Measurements from ENCODE around the gene CHKB.

Gene CHKB

GRCh38 chr22:50570861-50571260 lies 11.8 kb downstream of the CHKB start:
- TF ChIP-seq, protein P1, sequence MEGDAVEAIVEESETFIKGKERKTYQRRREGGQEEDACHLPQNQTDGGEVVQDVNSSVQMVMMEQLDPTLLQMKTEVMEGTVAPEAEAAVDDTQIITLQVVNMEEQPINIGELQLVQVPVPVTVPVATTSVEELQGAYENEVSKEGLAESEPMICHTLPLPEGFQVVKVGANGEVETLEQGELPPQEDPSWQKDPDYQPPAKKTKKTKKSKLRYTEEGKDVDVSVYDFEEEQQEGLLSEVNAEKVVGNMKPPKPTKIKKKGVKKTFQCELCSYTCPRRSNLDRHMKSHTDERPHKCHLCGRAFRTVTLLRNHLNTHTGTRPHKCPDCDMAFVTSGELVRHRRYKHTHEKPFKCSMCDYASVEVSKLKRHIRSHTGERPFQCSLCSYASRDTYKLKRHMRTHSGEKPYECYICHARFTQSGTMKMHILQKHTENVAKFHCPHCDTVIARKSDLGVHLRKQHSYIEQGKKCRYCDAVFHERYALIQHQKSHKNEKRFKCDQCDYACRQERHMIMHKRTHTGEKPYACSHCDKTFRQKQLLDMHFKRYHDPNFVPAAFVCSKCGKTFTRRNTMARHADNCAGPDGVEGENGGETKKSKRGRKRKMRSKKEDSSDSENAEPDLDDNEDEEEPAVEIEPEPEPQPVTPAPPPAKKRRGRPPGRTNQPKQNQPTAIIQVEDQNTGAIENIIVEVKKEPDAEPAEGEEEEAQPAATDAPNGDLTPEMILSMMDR (IDR thresholded peaks at IDR 0.05) = no peak
- Mint-ChIP-seq H3K27ac (no peak overlapping the region), H3K4me3 (no peak overlapping the region), H3K27me3 (ENCODE audit: low read depth, poor library complexity) (peaks cover 9% of the 10 kb centered on the region), H3K9me3 (no peaks in the 10 kb centered on the region), H3K36me3 (ENCODE audit: low read depth) (peaks cover 35% of the 10 kb centered on the region), H3K4me1 (no peaks in the 10 kb centered on the region)
- no peak for DNase-seq

DNA sequence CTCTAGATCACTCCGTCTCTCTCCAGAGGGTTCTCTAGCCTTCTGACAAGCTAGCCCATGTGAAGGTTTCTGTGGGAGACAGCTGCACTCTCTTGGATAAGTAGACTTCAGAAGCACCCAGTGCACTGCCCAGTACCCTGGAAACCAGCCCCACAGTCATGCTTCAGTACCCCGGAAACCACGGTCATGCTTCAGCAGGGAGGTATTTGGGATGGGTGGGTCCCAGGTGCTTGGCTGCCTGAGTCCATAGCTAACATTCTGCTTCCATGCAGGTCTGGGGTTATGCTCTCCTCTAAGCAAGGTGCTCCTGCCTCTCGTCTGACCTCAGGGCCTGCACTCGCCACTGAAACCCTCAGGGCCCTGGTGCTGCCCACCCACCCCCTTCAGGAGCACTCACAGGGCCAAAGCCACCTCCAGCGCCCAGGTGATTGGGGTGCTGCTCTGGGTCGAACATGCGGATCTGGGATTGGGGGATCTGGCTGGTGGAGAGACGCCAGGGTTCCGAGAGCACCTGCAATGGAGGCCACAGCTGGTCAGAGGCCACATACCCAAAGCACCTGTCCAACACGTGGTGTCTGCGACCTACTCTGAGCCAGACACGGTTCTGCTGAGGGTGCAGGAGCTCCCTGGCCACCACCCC lies 12.6 kb downstream of the CHKB start:
- Mint-ChIP-seq H3K9me3 (no peaks in the 10 kb centered on the region), H3K4me1 (no peaks in the 10 kb centered on the region), H3K27me3 (ENCODE audit: low read depth, poor library complexity) (peaks cover 17% of the 10 kb centered on the region), H3K4me3 (no peak overlapping the region), H3K27ac (no peak overlapping the region), H3K36me3 (ENCODE audit: low read depth) (peaks cover 35% of the 10 kb centered on the region)
- no peak for DNase-seq
- TF ChIP-seq, protein P1 (IDR thresholded peaks at IDR 0.05) = no peak

DNA sequence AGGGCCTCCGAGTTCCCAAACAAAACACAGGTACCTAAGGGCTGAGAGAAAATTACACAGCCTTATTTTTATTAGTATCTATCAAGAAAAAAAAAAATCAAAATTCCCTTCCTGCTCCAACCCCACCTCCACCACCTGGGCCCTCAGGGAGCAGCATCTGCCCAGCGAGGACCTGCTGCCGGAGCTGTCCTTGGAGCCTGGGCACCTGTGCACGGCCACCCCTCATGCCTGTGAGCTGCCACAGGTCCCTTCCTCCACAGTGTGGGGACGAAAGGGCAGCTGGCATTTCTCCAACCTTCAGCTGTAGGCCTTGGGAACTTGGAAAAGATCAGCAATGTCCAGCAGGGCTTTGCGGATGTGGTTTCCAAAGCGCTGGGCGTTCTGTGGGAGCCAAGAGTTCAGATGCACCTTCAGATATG lies 13.6 kb downstream of the CHKB start:
- DNase-seq = no peak
- Mint-ChIP-seq H3K4me1 (no peaks in the 10 kb centered on the region), H3K4me3 (no peak overlapping the region), H3K27ac (no peak overlapping the region), H3K9me3 (no peaks in the 10 kb centered on the region), H3K27me3 (ENCODE audit: low read depth, poor library complexity) (peaks cover 27% of the 10 kb centered on the region), H3K36me3 (ENCODE audit: low read depth) (peaks cover 35% of the 10 kb centered on the region)
- TF ChIP-seq, protein P1 (IDR thresholded peaks at IDR 0.05) = no peak

DNA sequence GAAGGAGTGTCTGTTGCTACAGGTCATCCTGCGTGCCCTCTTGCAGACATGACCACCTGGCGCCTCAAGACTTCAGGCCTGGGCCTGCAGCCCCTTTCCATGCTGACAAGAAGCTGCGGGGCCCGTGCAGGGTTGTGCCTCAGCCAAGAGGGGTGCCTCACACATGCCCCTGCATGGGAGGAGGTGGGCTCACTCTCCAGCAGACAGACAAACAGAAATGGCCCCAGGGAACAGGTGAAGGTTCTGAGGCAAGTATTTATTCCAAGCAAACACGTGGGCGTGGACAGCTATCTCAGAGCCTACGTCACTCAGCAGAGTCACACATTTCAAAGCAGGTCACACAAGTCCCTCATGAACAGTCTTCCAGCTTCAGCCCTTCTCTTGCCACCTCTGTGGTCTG lies 14.0 kb downstream of the CHKB start:
- no peak for DNase-seq
- Mint-ChIP-seq H3K4me3 (no peak overlapping the region), H3K4me1 (peaks cover 3% of the 10 kb centered on the region), H3K9me3 (no peaks in the 10 kb centered on the region), H3K36me3 (ENCODE audit: low read depth) (peaks cover 35% of the 10 kb centered on the region), H3K27ac (no peak overlapping the region), H3K27me3 (ENCODE audit: low read depth, poor library complexity) (peaks cover 31% of the 10 kb centered on the region)
- TF ChIP-seq, protein P1 (IDR thresholded peaks at IDR 0.05) = no peak

- H3K4me3 Mint-ChIP-seq = no peak overlapping the region
- H3K36me3 Mint-ChIP-seq (ENCODE audit: low read depth) = peaks cover 34% of the 10 kb centered on the region
- H3K9me3 Mint-ChIP-seq = no peaks in the 10 kb centered on the region
- TF ChIP-seq, protein P1 (IDR thresholded peaks at IDR 0.05) = no peak
- peaks cover 11% of the 10 kb centered on the region for H3K4me1 Mint-ChIP-seq
- peak overlapping the region; percentile 59 for H3K27ac Mint-ChIP-seq
- H3K27me3 Mint-ChIP-seq (ENCODE audit: low read depth, poor library complexity) = peaks cover 39% of the 10 kb centered on the region
- no peak for DNase-seq
Measured at GRCh38 chr22:50567721-50568252, 14.9 kb downstream of the CHKB start.

- no peak overlapping the region for H3K27ac Mint-ChIP-seq
- no peak for DNase-seq
- H3K4me1 Mint-ChIP-seq = peaks cover 11% of the 10 kb centered on the region
- peaks cover 6% of the 10 kb centered on the region for H3K36me3 Mint-ChIP-seq (ENCODE audit: low read depth)
- peak overlapping the region; percentile 16 for H3K4me3 Mint-ChIP-seq
- TF ChIP-seq, protein P1 (IDR thresholded peaks at IDR 0.05) = no peak
- H3K9me3 Mint-ChIP-seq = no peaks in the 10 kb centered on the region
- H3K27me3 Mint-ChIP-seq (ENCODE audit: low read depth, poor library complexity) = peaks cover 48% of the 10 kb centered on the region
Measured at GRCh38 chr22:50564289-50564688, 18.4 kb downstream of the CHKB start.

Data from nephron progenitor cell (in vitro differentiated cells).